K562 (cell line): ENCODE measurements around the gene NDUFB10. TPM values are rescaled to one million over a fixed set of nuclear protein-coding genes. Genes with fewer than 3 reads are reported as not detected.

Experiments used
- CSDE1 ChIP-seq, 2 experiments: fragments of 450-650 bp; IDR thresholded peaks; 2 replicates each; pipeline ENCODE4 v1.6.1; 2016; ENCODE audit warnings: mild to moderate bottlenecking in 1 of 2
- FIP1L1 ChIP-seq: fragments of 200-400 bp; formaldehyde crosslinking; IDR thresholded peaks from 2 replicates; pipeline ENCODE4 v1.6.1; 2018; ENCODE audit warnings: mild to moderate bottlenecking, low read depth, low read length; ENCODE audit not compliant: poor library complexity, severe bottlenecking
- HNRNPUL1 ChIP-seq: fragments of 200-400 bp; formaldehyde crosslinking; IDR thresholded peaks from 2 replicates; pipeline ENCODE4 v1.6.1; 2017; ENCODE audit warnings: low read length
- IFI16 ChIP-seq: fragments of 250-450 bp; sonication (Bioruptor Pico); IDR thresholded peaks from 2 replicates; pipeline ENCODE4 v2.1.2; 2022; ENCODE audit warnings: mild to moderate bottlenecking, inconsistent platforms
- MXI1 ChIP-seq: IDR thresholded peaks from 2 replicates; pipeline ENCODE4 v1.6.1; 2011; ENCODE audit warnings: low read depth, mild to moderate bottlenecking, improper control_type of control experiment, low read length
- PHF8 ChIP-seq: fragments of 200-600 bp; sonication (generic); IDR thresholded peaks from 2 replicates; pipeline ENCODE4 v1.6.1; 2012; ENCODE audit warnings: mixed run types, mild to moderate bottlenecking, inconsistent platforms, low read length, moderate library complexity, borderline replicate concordance
- RBM15 ChIP-seq: fragments of 200-400 bp; formaldehyde crosslinking; IDR thresholded peaks from 2 replicates; pipeline ENCODE4 v1.6.1; 2018; ENCODE audit warnings: mild to moderate bottlenecking, low read length, moderate library complexity; ENCODE audit not compliant: insufficient read depth
- RBM39 ChIP-seq: fragments of 200-400 bp; formaldehyde crosslinking; optimal IDR thresholded peaks from 2 replicates; pipeline ENCODE3; 2018; ENCODE audit warnings: low read depth, low read length
- RUNX1 ChIP-seq: sonication (generic); IDR thresholded peaks from 2 replicates; pipeline ENCODE4 v1.6.1; 2016; ENCODE audit warnings: antibody characterized with exemption, low read depth
- STAT5A ChIP-seq: IDR thresholded peaks from 2 replicates; pipeline ENCODE4 v1.6.1; 2012; ENCODE audit warnings: low read length, inconsistent platforms, borderline replicate concordance
- YY1 ChIP-seq, 3 experiments: IDR thresholded peaks; 2 replicates each; pipeline ENCODE4 v1.6.1; 2011; ENCODE audit warnings: low read length in 2 of 3, mild to moderate bottlenecking in 2 of 3, moderate library complexity in 2 of 3, borderline replicate concordance in 1 of 3, control low read depth in 1 of 3, low read depth in 1 of 3; ENCODE audit not compliant: insufficient read depth in 3 of 3, insufficient replicate concordance in 2 of 3, control insufficient read depth in 1 of 3, insufficient read length in 1 of 3; ENCODE audit errors: extremely low read depth in 1 of 3
- ZNF224 ChIP-seq: sonication (generic); formaldehyde crosslinking; IDR thresholded peaks from 2 replicates; pipeline ENCODE4 v1.8.0; 2022; ENCODE audit warnings: mild to moderate bottlenecking, missing genetic modification reagents
- ZNF551 ChIP-seq: fragments of 250-450 bp; sonication (Bioruptor Pico); IDR thresholded peaks from 2 replicates; pipeline ENCODE4 v1.5.0; 2021; ENCODE audit warnings: mild to moderate bottlenecking, moderate library complexity
- polyA plus RNA-seq, 8 experiments: library from polyadenylated mRNA; depleted of rRNA in 4 of 8; stranded (reverse) in 5 of 8; unstranded in 3 of 8; fragments of >200 nt; fragmentation: Nextera tagmentation in 2 of 8; fragmentation: Illumina TruSeq in 1 of 8; extraction: Ambion mirVana in 2 of 8; extraction: Trizol in 1 of 8; gene quantifications; 2 replicates each; pipeline versions ENCODE4 v1.2.1 to v1.2.3, GENCODE V29; 2011 to 2014; ENCODE audit warnings: inconsistent platforms in 1 of 8, missing spikeins in 1 of 8
- total RNA-seq, 7 experiments: library from RNA; depleted of rRNA in 6 of 7; stranded (reverse); fragments of >200 nt in 6 of 7; fragmentation: Illumina TruSeq in 2 of 7; extraction: Trizol in 2 of 7; gene quantifications; 2 replicates each; pipeline versions ENCODE4 v1.2.1 to v1.2.3, GENCODE V29; 2011 to 2021; ENCODE audit warnings: low replicate concordance in 1 of 7
- TF ChIP-seq, protein P1 (sequence below): fragments of 250-450 bp; sonication (Bioruptor Pico); IDR thresholded peaks from 2 replicates; pipeline ENCODE4 v1.8.0; 2022; ENCODE audit warnings: inconsistent platforms, mild to moderate bottlenecking, moderate library complexity, borderline replicate concordance
- TF ChIP-seq, protein P2 (sequence below), 2 experiments: fragments of 450-650 bp in 1 of 2; IDR thresholded peaks; 2 replicates each; pipeline ENCODE4 v1.6.1; 2011 to 2017; ENCODE audit warnings: low read depth in 2 of 2, antibody characterized with exemption in 1 of 2, borderline replicate concordance in 1 of 2, low read length in 1 of 2, mild to moderate bottlenecking in 1 of 2, mixed read lengths in 1 of 2; ENCODE audit not compliant: control insufficient read depth in 1 of 2
- TF ChIP-seq, protein P3 (sequence below), 2 experiments: IDR thresholded peaks; 2 replicates each; pipeline ENCODE4 v1.6.1; 2012; ENCODE audit warnings: improper control_type of control experiment in 2 of 2, low read depth in 2 of 2, low read length in 2 of 2, borderline replicate concordance in 1 of 2
- TF ChIP-seq, protein P4 (sequence below): fragments of 450-650 bp; formaldehyde crosslinking; IDR thresholded peaks from 2 replicates; pipeline ENCODE4 v1.4.0; 2022; ENCODE audit warnings: missing genetic modification characterization

Gene NDUFB10
- total and polyA plus RNA-seq, 9 of the 15 experiments (the other 6 are each of a cell fraction or from before 2014, with no cell fraction given) = 69.3 to 527 (median 161) TPM

DNA sequence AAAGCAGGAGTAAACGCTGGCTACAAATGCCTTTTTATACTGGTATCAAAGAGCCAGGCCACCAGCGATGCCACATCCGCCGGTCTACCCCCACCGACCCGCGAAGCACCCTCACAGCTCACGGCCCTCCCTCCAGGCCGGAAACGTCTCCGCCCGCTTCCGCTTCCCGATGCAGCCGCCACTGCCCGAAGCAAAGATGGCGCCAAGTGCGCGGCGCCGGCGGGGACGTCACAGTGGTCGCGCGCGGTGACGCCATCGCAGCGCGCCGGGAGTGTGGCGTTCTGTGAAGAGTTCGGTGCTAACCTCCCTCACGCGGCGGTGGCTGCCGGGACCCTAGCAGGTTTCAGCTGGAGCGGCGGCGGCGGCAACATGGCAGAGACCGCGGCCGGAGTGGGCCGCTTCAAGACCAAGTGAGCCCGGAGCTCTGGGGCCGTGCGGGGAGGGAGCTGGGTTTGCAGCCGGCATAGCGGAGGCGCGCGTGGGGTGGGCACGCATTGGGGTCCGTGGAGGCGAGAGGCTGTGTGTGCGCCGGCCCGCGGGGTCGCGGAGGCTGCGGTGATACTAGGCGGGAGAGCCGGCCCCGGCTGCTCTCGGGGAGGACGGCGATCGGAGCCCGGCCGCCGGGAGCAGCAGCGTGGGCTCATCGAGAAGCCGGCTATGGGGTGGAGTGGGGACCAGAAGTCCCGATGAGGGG is 12.6 kb downstream of the NDUFB10 start, which contains the start of gene TBL3 (continued):
- no peak for TF ChIP-seq HNRNPUL1
- TF ChIP-seq, protein P1, sequence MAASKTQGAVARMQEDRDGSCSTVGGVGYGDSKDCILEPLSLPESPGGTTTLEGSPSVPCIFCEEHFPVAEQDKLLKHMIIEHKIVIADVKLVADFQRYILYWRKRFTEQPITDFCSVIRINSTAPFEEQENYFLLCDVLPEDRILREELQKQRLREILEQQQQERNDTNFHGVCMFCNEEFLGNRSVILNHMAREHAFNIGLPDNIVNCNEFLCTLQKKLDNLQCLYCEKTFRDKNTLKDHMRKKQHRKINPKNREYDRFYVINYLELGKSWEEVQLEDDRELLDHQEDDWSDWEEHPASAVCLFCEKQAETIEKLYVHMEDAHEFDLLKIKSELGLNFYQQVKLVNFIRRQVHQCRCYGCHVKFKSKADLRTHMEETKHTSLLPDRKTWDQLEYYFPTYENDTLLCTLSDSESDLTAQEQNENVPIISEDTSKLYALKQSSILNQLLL (CRISPR knock-in tag) = no peak
- TF ChIP-seq STAT5A = no peak
- TF ChIP-seq, protein P2, sequence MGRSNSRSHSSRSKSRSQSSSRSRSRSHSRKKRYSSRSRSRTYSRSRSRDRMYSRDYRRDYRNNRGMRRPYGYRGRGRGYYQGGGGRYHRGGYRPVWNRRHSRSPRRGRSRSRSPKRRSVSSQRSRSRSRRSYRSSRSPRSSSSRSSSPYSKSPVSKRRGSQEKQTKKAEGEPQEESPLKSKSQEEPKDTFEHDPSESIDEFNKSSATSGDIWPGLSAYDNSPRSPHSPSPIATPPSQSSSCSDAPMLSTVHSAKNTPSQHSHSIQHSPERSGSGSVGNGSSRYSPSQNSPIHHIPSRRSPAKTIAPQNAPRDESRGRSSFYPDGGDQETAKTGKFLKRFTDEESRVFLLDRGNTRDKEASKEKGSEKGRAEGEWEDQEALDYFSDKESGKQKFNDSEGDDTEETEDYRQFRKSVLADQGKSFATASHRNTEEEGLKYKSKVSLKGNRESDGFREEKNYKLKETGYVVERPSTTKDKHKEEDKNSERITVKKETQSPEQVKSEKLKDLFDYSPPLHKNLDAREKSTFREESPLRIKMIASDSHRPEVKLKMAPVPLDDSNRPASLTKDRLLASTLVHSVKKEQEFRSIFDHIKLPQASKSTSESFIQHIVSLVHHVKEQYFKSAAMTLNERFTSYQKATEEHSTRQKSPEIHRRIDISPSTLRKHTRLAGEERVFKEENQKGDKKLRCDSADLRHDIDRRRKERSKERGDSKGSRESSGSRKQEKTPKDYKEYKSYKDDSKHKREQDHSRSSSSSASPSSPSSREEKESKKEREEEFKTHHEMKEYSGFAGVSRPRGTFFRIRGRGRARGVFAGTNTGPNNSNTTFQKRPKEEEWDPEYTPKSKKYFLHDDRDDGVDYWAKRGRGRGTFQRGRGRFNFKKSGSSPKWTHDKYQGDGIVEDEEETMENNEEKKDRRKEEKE (IDR thresholded peaks at IDR 0.05; ENCODE audit: borderline replicate concordance in 1 of 2, control insufficient read depth in 1 of 2, low read depth in 2 of 2, low read length in 1 of 2) = no peak; a peak in 1 of 4 replicates
- TF ChIP-seq RBM39 = no peak
- no peak for TF ChIP-seq RBM15
- TF ChIP-seq IFI16 (CRISPR knock-in tag) = no peak
- TF ChIP-seq FIP1L1 = peak; percentile 85
- TF ChIP-seq PHF8 = peak; percentile 86
- TF ChIP-seq YY1 (IDR thresholded peaks at IDR 0.05; ENCODE audit: borderline replicate concordance in 1 of 3, control insufficient read depth in 1 of 3, extremely low read depth in 1 of 3, insufficient read depth in 3 of 3, insufficient read length in 1 of 3, insufficient replicate concordance in 2 of 3, low read depth in 1 of 3, low read length in 2 of 3) = peak; percentile 99 to 100 (median 100)
- TF ChIP-seq, protein P3, sequence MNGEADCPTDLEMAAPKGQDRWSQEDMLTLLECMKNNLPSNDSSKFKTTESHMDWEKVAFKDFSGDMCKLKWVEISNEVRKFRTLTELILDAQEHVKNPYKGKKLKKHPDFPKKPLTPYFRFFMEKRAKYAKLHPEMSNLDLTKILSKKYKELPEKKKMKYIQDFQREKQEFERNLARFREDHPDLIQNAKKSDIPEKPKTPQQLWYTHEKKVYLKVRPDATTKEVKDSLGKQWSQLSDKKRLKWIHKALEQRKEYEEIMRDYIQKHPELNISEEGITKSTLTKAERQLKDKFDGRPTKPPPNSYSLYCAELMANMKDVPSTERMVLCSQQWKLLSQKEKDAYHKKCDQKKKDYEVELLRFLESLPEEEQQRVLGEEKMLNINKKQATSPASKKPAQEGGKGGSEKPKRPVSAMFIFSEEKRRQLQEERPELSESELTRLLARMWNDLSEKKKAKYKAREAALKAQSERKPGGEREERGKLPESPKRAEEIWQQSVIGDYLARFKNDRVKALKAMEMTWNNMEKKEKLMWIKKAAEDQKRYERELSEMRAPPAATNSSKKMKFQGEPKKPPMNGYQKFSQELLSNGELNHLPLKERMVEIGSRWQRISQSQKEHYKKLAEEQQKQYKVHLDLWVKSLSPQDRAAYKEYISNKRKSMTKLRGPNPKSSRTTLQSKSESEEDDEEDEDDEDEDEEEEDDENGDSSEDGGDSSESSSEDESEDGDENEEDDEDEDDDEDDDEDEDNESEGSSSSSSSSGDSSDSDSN (IDR thresholded peaks at IDR 0.05; ENCODE audit: borderline replicate concordance in 1 of 2, low read depth in 2 of 2, low read length in 2 of 2) = no peak
- TF ChIP-seq ZNF551 (CRISPR knock-in tag) = no peak
- peak; percentile 85 for TF ChIP-seq MXI1
- no peak for TF ChIP-seq ZNF224 (CRISPR knock-in tag)
- TF ChIP-seq, protein P4, sequence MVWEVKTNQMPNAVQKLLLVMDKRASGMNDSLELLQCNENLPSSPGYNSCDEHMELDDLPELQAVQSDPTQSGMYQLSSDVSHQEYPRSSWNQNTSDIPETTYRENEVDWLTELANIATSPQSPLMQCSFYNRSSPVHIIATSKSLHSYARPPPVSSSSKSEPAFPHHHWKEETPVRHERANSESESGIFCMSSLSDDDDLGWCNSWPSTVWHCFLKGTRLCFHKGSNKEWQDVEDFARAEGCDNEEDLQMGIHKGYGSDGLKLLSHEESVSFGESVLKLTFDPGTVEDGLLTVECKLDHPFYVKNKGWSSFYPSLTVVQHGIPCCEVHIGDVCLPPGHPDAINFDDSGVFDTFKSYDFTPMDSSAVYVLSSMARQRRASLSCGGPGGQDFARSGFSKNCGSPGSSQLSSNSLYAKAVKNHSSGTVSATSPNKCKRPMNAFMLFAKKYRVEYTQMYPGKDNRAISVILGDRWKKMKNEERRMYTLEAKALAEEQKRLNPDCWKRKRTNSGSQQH = peak; percentile 72; the same call in 1 of the 2 replicates
- TF ChIP-seq RUNX1 = peak; percentile 73; the same call in 1 of the 2 replicates
- TF ChIP-seq CSDE1 (IDR thresholded peaks at IDR 0.05) = peak in 1 of 2 experiments; percentile 98; a peak in 2 of 4 replicates
